Activated CD8-positive, alpha-beta T cell treated with anti-CD3 and anti-CD28 coated beads for 36 hours (primary cell): ENCODE measurements around the gene HEATR3. TPM values are rescaled to one million over a fixed set of nuclear protein-coding genes. Genes with fewer than 3 reads are reported as not detected.

Experiments used
- ATAC-seq: fragments of 200-7000 bp; cut with Tn5 transposase; one replicate; pipeline ENCODE4 v1.10.0; 2021; ENCODE audit warnings: mild to moderate bottlenecking, moderate library complexity
- CTCF ChIA-PET: fragments of 350-600 bp; sonication (Branson Sonifier 250); formaldehyde crosslinking; loops from one replicate; lab custom pipeline; 2021; ENCODE audit warnings: antibody characterized with exemption; lab: Charles Lee
- POLR2A ChIA-PET: fragments of 350-600 bp; sonication (Branson Sonifier 250); formaldehyde crosslinking; loops from one replicate; lab custom pipeline; 2021; ENCODE audit warnings: antibody characterized with exemption; lab: Charles Lee
- DNase-seq: peaks from one replicate; pipeline ENCODE4 v3.0.0-alpha.2; 2020
- H3K27ac Mint-ChIP-seq: one replicate; pipeline ENCODE4 v1.8.0; 2021; ENCODE audit warnings: mild to moderate bottlenecking, mixed read lengths
- H3K27me3 Mint-ChIP-seq: one replicate; pipeline ENCODE4 v1.8.0; 2021; ENCODE audit warnings: mixed read lengths
- H3K36me3 Mint-ChIP-seq: one replicate; pipeline ENCODE4 v1.8.0; 2021; ENCODE audit warnings: low read depth, mixed read lengths
- H3K4me1 Mint-ChIP-seq: one replicate; pipeline ENCODE4 v1.8.0; 2021; ENCODE audit warnings: low read depth, mixed read lengths
- H3K4me3 Mint-ChIP-seq: one replicate; pipeline ENCODE4 v1.8.0; 2021; ENCODE audit warnings: mild to moderate bottlenecking, moderate library complexity, mixed read lengths
- H3K9me3 Mint-ChIP-seq: one replicate; pipeline ENCODE4 v1.8.0; 2021; ENCODE audit warnings: mixed read lengths
- CTCF ChIP-seq: fragments of 200-600 bp; IDR thresholded peaks from one replicate; pipeline ENCODE4 v1.8.0; 2022; ENCODE audit warnings: antibody characterized with exemption, mild to moderate bottlenecking
- intact Hi-C: fragments of 100-400 bp; cut with micrococcal nuclease; formaldehyde crosslinking; loops from one replicate; pipeline ENCODE4 v1.10.0; 2022
- total RNA-seq, 2 experiments: library from RNA; stranded (reverse); gene quantifications; one replicate each; pipeline ENCODE4 v1.2.3, GENCODE V29; 2021

The HEATR3 gene
- total RNA-seq, 2 experiments from 2014 or later, result 23.6 to 29.6 TPM

GRCh38 chr16:50047864-50048263 lies 17.9 kb upstream of the HEATR3 start:
- no peaks in the 10 kb centered on the region for H3K9me3 Mint-ChIP-seq
- no peak overlapping the region for H3K27ac Mint-ChIP-seq
- H3K4me1 Mint-ChIP-seq, result no peaks in the 10 kb centered on the region
- CTCF ChIA-PET, result interaction anchor here (0.6 kb wide), 1 partner anchor 139 kb away, joined by 4 read pairs; no protein-coding TSS in a partner anchor
- POLR2A ChIA-PET, result no interaction called here
- intact Hi-C loops, result no loop called here
- H3K27me3 Mint-ChIP-seq, result peaks cover 7% of the 10 kb centered on the region
- H3K4me3 Mint-ChIP-seq, result no peak overlapping the region
- no peaks in the 10 kb centered on the region for H3K36me3 Mint-ChIP-seq
- DNase-seq (no peak), ATAC-seq (no peak)
- TF ChIP-seq CTCF, result no peak

GRCh38 chr16:50050802-50051201 lies 15.0 kb upstream of the HEATR3 start:
- Mint-ChIP-seq H3K27ac (no peak overlapping the region), H3K4me1 (no peaks in the 10 kb centered on the region), H3K4me3 (no peak overlapping the region), H3K27me3 (peaks cover 7% of the 10 kb centered on the region), H3K36me3 (no peaks in the 10 kb centered on the region), H3K9me3 (no peaks in the 10 kb centered on the region)
- ATAC-seq, result no peak
- intact Hi-C loops, result no loop called here
- no peak for TF ChIP-seq CTCF
- ChIA-PET CTCF (no interaction called here), POLR2A (no interaction called here)
- no peak for DNase-seq

- H3K9me3 Mint-ChIP-seq, result peaks cover 4% of the 10 kb centered on the region
- no peaks in the 10 kb centered on the region for H3K36me3 Mint-ChIP-seq
- ATAC-seq, result no peak
- intact Hi-C loops, result no loop called here
- no peak overlapping the region for H3K27ac Mint-ChIP-seq
- DNase-seq, result no peak
- H3K4me1 Mint-ChIP-seq, result no peaks in the 10 kb centered on the region
- CTCF ChIA-PET, result no interaction called here
- TF ChIP-seq CTCF, result no peak
- no peak overlapping the region for H3K4me3 Mint-ChIP-seq
- H3K27me3 Mint-ChIP-seq, result peaks cover 4% of the 10 kb centered on the region
- POLR2A ChIA-PET, result no interaction called here
Observed at GRCh38 chr16:50056226-50056625, 9.5 kb upstream of the HEATR3 start.

DNA sequence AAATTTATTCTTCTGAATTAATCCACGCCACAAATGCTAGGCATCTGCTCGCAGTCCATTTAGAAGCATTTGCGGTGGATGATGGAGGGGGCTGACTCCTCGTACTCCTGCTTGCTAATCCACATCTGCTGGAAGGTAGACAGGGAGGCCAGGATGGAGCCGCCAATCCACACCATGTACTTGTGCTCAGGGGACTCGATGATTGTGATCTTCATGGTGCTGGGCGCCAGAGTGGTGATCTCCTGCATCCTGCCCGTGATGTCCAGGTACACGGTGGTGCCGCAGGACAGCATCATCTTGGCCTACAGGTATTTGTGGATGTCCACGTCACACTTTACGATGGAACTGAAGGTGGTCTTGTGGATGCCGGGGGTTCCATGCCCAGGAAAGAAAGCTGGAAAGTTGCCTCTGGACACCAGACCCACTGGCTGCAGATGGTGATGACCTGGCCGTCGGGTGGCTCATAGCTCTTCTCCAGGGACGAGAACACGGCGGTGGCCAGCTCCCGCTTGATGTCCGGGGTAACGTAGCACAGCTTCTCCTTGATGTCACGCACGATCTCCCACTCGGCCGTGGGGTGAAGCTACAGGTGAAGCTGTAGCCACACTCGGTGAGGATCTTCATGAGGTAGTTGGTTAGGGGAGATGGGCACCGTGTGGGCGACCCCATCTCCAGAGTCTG lies 7.5 kb upstream of the HEATR3 start:
- H3K27ac Mint-ChIP-seq, result no peak overlapping the region
- intact Hi-C loops, result no loop called here
- no peak overlapping the region for H3K4me3 Mint-ChIP-seq
- H3K36me3 Mint-ChIP-seq, result no peaks in the 10 kb centered on the region
- peaks cover 4% of the 10 kb centered on the region for H3K9me3 Mint-ChIP-seq
- H3K27me3 Mint-ChIP-seq, result no peaks in the 10 kb centered on the region
- CTCF ChIA-PET, result no interaction called here
- H3K4me1 Mint-ChIP-seq, result no peaks in the 10 kb centered on the region
- POLR2A ChIA-PET, result interaction anchor here (0.6 kb wide), 1 partner anchor 742 kb away, joined by 3 read pairs; no protein-coding TSS in a partner anchor
- DNase-seq (no peak), ATAC-seq (no peak)
- TF ChIP-seq CTCF, result no peak

DNA sequence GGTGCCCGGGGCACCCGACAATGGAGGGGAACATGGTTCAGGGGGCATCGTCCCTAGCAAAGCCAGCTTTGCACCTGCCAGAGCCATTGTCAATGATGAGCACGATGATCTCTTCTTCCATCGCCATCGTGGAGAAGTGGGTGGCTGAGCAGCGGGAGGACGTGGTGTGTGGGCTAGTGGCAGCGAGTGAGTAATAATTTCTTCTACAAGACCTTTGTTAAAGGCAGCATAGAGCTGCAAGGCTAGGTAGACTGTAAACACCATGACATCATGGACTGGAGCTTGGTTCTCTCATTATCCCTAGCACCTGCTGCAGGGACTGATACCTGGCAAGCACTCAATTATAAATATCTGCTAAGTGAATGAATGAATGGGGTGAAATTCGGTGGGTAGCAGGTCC lies 6.7 kb upstream of the HEATR3 start:
- peak; percentile 39 for DNase-seq
- TF ChIP-seq CTCF, result no peak
- ATAC-seq, result peak; percentile 62
- H3K9me3 Mint-ChIP-seq, result peaks cover 4% of the 10 kb centered on the region
- no peaks in the 10 kb centered on the region for H3K4me1 Mint-ChIP-seq
- POLR2A ChIA-PET, result no interaction called here
- intact Hi-C loops, result no loop called here
- no peaks in the 10 kb centered on the region for H3K27me3 Mint-ChIP-seq
- no peak overlapping the region for H3K4me3 Mint-ChIP-seq
- CTCF ChIA-PET, result interaction anchor here (1.7 kb wide), 1 partner anchor 34 kb away, joined by 11 read pairs; the partner anchor contains the start of gene CNEP1R1
- no peaks in the 10 kb centered on the region for H3K36me3 Mint-ChIP-seq
- no peak overlapping the region for H3K27ac Mint-ChIP-seq
